ENCODE data around the gene PCDHGB5.
"Not testable (repeated sequence)": the region's sequence is repeated elsewhere in the genome, so short reads cannot be mapped to it uniquely, and the experiment has no call there.

Gene PCDHGB5

DNA sequence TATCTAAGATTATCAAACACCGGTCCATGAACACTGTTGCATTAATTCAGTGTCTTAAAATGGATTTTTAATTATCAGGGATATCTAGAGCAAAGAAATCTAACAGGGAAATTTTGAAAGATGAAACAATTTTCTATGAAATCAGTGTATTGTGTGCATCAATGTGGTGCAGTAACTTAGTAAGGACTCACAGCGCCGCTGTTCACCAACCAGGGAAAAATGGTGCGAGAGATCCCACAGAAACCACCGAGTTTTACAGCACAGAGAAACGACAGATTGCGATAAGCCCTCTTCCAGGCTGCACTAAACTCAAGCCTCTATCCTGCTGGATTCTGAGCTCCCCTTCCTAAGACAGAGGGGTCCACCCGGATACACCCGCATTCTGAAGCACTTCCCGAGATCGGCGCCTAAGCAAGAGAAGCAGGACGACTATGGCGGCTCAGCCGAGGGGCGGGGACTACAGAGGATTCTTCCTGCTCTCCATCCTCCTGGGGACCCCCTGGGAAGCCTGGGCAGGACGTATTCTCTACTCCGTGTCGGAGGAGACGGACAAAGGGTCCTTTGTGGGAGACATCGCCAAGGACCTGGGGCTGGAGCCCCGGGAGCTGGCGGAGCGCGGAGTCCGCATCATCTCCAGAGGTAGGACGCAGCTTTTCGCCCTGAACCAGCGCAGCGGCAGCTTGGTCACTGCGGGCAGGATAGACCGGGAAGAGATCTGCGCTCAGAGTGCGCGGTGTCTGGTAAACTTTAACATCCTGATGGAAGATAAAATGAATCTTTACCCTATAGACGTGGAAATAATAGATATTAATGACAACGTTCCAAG, 15.1 kb upstream of the PCDHGB5 start, which contains the start of gene PCDHGA7:
TSS of gene PCDHGA7 (plus strand) at position 274 of the 826 bp plus-strand sequence. CDS start at position 432, 158 bp downstream.
- DNase-seq (ENCODE audit: low spot score): no peak

DNA sequence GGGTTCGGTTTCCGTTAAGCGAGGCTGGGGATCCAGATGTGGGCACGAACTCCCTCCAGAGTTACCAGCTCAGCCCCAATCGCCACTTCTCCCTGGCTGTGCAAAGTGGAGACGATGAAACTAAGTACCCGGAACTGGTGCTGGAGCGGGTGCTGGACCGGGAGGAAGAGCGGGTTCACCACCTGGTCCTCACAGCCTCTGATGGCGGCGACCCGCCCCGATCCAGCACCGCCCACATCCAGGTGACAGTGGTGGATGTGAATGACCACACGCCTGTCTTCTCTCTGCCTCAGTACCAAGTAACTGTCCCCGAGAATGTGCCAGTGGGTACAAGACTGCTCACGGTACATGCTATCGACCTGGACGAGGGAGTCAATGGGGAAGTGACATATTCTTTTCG, 14.4 kb upstream of the PCDHGB5 start:
- no peak for DNase-seq (ENCODE audit: low spot score)

DNA sequence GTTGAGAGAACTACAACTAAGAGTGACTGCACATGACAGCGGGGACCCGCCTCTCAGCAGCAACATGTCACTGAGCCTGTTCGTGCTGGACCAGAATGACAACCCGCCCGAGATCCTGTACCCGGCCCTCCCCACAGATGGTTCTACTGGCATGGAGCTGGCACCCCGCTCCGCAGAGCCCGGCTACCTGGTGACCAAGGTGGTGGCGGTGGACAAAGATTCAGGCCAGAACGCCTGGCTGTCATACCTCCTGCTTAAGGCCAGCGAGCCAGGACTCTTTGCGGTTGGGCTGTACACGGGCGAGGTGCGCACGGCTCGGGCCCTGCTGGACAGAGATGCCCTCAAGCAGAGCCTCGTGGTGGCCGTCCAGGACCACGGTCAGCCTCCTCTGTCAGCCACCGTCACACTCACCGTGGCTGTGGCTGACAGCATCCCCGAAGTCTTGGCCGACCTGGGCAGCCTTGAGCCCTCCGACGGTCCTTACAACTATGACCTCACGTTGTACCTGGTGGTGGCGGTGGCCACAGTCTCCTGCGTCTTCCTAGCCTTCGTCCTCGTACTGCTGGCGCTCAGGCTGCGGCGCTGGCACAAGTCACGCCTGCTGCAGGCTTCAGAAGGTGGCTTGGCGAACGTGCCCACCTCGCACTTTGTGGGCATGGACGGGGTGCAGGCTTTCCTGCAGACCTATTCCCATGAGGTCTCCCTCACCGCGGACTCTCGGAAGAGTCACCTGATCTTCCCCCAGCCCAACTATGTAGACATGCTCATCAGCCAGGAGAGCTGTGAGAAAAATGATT, 13.1 kb upstream of the PCDHGB5 start:
- no peak for DNase-seq (ENCODE audit: low spot score)

DNA sequence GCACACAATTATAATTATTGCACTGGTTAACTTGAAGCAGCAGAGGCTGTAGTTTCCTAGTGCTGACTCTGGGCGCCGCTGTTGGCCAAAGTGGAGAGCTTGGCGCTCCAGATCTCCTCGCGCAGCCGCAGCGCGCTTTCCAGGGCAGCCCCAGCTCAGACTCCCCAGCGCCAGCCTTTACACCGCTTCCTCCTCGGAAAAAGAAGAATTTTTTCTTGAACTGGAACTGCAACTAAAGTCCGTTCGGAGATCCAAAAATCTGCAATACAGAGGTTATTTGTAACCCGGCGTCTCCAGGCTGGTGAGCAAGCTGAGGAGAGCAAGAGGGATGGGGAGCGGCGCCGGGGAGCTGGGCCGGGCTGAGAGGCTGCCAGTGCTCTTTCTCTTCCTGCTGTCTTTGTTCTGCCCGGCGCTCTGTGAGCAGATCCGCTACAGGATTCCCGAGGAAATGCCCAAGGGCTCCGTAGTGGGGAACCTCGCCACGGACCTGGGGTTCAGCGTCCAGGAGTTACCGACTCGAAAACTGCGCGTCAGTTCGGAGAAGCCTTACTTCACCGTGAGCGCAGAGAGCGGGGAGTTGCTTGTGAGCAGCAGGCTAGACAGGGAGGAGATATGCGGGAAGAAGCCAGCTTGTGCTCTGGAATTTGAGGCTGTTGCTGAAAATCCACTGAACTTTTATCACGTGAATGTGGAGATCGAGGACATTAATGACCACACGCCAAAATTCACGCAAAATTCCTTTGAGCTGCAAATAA, 10.0 kb upstream of the PCDHGB5 start, which contains the start of gene PCDHGB4:
TSS of gene PCDHGB4 (plus strand) at position 142 of the 755 bp plus-strand sequence. CDS start at position 329, 187 bp downstream.
- DNase-seq (ENCODE audit: low spot score): peak; percentile 25

DNA sequence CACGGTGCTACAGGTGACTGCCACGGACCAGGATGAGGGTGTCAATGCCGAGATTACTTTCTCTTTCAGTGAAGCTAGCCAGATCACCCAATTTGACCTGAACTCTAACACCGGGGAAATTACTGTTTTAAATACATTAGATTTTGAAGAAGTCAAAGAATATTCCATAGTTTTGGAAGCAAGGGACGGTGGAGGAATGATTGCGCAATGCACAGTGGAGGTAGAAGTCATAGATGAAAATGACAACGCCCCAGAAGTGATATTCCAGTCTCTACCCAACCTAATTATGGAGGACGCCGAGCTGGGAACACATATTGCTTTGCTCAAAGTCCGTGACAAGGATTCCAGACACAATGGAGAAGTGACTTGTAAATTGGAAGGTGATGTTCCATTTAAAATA, 9.1 kb upstream of the PCDHGB5 start:
- no peak for DNase-seq (ENCODE audit: low spot score)

DNA sequence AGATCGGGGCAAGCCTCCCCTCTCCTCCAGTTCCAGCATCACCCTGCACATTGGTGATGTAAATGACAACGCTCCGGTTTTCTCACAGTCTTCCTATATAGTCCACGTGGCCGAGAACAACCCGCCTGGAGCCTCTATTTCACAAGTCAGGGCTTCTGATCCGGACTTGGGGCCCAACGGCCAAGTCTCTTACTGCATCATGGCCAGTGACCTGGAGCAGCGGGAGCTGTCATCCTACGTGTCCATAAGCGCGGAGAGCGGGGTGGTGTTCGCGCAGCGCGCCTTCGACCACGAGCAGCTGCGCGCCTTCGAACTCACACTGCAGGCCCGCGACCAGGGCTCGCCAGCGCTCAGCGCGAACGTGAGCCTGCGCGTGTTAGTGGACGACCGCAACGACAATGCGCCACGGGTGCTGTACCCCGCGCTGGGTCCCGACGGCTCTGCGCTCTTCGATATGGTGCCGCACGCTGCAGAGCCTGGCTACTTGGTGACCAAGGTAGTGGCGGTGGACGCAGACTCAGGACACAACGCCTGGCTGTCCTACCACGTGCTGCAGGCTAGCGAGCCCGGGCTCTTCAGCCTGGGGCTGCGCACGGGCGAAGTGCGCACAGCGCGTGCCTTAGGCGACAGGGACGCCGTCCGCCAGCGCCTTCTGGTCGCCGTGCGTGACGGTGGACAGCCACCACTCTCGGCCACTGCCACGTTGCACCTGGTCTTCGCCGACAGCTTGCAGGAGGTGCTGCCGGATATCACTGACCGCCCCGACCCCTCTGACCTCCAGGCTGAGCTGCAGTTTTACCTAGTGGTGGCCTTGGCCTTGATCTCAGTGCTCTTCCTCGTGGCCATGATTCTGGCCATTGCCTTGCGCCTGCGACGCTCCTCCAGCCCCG, 8.3 kb upstream of the PCDHGB5 start:
- DNase-seq (ENCODE audit: low spot score): no peak

DNA sequence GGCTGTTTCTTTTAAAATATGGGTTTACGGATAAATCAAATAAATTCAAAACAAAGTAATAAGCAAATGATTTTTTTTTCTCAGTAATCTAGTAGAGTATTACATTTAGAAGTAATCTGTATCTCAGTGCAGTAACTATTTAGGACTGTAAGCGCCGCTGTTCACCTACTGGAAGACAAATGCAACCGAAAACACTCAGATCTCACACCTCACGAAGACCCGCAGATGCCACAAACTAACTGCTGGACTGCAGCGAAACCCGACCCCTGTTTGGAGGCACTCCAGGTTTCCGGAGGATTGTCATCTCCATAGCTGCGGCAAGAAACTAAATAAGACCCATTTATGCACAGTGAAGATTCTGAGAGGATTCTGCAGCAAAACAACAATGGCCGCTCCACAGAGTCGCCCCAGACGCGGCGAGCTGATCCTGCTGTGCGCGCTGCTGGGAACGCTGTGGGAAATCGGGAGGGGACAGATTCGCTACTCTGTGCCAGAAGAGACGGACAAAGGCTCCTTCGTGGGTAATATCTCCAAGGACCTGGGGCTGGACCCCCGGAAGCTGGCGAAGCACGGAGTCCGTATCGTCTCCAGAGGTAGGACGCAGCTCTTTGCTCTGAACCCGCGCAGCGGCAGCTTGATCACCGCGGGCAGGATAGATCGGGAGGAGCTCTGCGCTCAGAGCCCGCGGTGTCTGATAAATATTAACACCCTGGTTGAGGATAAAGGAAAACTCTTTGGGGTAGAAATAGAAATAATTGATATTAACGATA, 5.1 kb upstream of the PCDHGB5 start, which contains the start of gene PCDHGA8:
TSS of gene PCDHGA8 (plus strand) at position 205 of the 770 bp plus-strand sequence. CDS start at position 386, 181 bp downstream.
- no peak for DNase-seq (ENCODE audit: low spot score)

DNA sequence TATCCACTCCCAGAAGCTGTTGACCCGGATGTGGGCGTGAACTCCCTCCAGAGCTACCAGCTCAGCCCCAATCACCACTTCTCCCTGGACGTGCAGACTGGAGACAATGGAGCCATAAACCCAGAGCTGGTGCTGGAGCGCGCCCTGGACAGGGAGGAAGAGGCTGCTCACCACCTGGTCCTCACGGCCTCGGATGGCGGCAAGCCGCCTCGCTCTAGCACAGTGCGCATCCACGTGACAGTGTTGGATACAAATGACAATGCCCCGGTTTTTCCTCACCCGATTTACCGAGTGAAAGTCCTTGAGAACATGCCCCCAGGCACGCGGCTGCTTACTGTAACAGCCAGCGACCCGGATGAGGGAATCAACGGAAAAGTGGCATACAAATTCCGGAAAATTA, 4.5 kb upstream of the PCDHGB5 start:
- DNase-seq (ENCODE audit: low spot score): no peak

DNA sequence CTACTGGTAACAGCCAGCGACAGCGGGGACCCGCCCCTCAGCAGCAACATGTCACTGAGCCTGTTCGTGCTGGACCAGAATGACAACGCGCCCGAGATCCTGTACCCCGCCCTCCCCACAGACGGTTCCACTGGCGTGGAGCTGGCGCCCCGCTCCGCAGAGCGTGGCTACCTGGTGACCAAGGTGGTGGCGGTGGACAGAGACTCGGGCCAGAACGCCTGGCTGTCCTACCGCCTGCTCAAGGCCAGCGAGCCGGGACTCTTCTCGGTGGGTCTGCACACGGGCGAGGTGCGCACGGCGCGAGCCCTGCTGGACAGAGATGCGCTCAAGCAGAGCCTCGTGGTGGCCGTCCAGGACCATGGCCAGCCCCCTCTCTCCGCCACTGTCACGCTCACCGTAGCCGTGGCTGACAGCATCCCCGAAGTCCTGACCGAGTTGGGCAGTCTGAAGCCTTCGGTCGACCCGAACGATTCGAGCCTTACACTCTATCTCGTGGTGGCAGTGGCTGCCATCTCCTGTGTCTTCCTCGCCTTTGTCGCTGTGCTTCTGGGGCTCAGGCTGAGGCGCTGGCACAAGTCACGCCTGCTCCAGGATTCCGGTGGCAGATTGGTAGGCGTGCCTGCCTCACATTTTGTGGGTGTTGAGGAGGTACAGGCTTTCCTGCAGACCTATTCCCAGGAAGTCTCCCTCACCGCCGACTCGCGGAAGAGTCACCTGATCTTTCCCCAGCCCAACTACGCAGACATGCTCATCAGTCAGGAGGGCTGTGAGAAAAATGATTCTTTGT, 3.2 kb upstream of the PCDHGB5 start:
- DNase-seq (ENCODE audit: low spot score): not testable (repeated sequence)

DNA sequence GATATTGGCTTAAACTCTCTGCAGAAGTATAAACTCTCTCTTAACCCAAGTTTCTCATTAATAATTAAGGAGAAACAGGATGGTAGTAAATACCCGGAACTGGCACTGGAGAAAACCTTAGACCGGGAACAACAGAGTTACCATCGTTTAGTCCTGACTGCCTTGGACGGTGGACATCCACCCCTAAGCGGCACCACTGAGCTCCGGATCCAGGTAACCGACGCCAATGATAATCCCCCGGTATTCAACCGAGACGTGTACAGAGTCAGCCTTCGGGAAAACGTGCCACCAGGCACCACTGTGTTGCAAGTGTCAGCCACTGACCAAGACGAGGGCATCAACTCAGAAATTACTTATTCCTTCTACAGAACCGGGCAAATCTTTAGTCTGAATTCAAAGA, 861 bp downstream of the PCDHGB5 start:
- DNase-seq (ENCODE audit: low spot score): no peak

DNA sequence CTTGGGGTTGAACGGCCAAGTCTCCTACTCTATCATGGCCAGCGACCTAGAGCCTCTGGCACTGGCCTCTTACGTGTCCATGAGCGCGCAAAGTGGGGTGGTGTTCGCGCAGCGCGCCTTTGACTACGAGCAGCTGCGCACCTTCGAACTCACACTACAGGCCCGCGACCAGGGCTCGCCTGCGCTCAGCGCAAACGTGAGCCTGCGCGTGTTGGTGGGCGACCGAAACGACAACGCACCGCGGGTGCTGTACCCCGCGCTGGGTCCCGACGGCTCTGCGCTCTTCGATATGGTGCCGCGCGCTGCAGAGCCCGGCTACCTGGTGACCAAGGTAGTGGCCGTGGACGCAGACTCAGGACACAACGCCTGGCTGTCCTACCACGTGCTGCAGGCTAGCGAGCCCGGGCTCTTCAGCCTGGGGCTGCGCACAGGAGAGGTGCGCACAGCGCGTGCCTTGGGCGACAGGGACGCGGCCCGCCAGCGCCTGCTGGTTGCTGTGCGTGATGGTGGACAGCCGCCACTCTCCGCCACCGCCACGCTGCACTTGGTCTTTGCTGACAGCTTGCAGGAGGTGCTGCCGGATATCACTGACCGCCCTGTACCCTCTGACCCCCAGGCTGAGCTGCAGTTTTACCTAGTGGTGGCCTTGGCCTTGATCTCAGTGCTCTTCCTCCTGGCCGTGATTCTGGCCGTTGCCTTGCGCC, 2.0 kb downstream of the PCDHGB5 start:
- no peak for DNase-seq (ENCODE audit: low spot score)

DNA sequence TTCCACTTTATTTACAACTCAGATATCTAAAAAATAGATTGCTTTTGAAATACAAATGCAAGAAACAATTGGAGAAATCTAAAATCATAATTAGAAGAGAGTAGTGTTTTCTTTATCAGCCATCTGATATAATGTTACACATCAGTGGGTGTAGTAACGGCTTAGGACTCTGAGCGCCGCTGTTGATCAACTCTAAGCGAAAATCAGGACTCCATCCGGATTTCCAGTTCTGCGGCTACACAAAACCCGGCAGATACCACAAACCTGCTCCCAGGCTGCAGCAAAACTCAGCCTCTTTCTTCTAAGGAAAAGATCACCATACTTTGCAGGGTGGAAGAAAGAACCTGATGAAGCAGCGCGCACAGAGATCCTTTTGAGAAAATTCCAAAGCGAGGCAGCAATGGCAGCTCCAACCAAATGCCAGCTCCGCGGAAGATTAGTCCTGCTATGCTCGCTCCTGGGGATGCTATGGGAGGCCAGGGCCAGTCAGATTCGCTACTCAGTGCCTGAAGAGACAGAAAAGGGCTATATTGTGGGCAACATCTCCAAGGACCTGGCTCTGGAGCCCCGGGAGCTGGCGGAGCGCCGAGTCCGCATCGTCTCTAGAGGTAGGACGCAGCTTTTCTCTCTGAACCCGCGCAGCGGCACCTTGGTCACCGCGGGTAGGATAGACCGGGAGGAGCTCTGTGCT, 5.0 kb downstream of the PCDHGB5 start, which contains the start of gene PCDHGA9:
TSS of gene PCDHGA9 (plus strand) at position 226 of the 691 bp plus-strand sequence. CDS start at position 401, 175 bp downstream.
- DNase-seq (ENCODE audit: low spot score): no peak

DNA sequence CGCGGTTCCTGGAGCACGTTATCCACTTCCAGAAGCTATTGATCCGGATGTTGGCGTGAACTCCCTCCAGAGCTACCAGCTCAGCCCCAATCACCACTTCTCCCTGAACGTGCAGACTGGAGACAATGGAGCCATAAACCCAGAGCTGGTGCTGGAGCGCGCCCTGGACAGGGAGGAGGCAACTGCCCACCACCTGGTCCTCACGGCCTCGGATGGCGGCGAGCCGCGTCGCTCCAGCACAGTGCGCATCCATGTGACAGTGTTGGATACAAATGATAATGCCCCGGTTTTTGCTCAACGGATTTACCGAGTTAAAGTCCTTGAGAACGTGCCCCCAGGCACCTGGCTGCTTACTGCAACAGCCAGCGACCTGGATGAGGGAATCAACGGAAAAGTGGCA, 5.6 kb downstream of the PCDHGB5 start:
- no peak for DNase-seq (ENCODE audit: low spot score)

DNA sequence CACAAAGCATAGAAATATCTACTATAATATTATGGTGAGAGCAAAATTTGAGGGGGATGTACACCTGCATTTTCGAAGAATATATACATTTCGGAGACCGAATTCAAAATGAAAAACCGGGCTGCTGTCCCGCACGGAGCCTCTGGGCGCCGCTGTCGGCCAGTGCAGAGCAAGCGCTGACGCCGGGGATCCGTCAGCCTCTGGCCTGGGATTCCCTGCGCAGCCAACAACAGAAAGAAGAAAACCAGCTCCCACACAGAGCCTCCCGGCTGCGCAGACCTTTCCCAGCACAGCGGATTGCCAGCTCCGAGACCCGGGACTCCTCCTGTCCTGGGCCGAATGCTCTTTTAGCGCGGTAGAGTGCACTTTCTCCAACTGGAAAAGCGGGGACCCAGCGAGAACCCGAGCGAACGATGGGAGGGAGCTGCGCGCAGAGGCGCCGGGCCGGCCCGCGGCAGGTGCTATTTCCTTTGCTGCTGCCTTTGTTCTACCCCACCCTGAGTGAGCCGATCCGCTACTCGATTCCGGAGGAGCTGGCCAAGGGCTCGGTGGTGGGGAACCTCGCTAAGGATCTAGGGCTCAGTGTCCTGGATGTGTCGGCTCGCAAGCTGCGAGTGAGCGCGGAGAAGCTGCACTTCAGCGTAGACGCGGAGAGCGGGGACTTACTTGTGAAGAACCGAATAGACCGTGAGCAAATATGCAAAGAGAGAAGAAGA, 10.2 kb downstream of the PCDHGB5 start, which contains the start of gene PCDHGB6:
TSS of gene PCDHGB6 (plus strand) at position 232 of the 716 bp plus-strand sequence. CDS start at position 414, 182 bp downstream.
- peak; percentile 42 for DNase-seq (ENCODE audit: low spot score)

DNA sequence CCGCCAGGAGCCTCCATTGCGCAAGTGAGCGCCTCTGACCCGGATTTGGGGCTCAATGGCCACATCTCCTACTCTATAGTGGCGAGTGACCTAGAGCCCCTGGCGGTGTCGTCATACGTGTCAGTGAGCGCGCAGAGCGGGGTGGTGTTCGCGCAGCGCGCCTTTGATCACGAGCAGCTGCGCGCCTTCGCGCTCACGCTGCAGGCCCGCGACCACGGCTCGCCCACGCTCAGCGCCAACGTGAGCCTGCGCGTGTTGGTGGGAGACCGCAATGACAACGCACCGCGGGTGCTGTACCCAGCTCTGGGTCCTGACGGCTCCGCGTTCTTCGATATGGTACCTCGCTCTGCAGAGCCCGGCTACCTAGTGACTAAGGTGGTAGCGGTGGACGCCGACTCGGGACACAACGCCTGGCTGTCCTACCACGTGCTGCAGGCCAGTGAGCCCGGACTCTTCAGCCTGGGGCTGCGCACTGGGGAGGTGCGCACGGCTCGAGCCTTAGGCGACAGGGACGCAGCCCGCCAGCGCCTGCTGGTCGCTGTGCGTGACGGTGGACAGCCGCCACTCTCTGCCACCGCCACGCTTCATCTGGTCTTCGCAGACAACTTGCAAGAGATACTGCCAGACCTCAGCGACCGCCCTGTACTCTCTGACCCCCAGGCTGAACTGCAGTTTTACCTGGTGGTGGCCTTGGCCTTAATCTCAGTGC, 12.0 kb downstream of the PCDHGB5 start:
- DNase-seq (ENCODE audit: low spot score): no peak

DNA sequence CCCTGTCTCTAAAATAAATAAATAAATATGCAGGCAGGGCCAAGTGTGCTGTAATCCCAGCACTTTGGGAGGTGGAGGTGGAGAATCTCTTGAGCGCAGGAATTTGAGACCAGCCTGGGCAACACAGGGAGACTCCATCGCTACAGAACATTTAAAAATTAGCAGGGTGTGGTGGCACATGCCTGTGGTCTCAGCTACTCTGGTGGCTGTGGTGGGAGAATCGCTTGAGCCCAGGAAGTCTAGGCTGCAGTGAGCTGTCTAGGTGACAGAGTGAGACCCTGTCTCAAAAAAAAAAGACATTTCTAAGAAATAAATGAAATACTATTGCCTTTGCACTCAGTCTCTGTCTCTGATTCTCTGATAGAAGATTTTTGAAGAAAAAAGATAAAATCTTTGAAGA, 13.8 kb downstream of the PCDHGB5 start:
- DNase-seq (ENCODE audit: low spot score): no peak
